Stimulated activated naive CD4-positive, alpha-beta T cell treated with Interleukin-2 at 50 U/mL for 16 hours (primary cell): ENCODE measurements around the gene TSPAN2.

Source experiments
- DNase-seq: peaks from one replicate; lab custom pipeline; 2025; lab: John Stamatoyannopoulos, UW

TSPAN2 gene

GRCh38 chr1:115113766-115114165 lies 24.5 kb upstream of the TSPAN2 start:
- DNase-seq = no peak

- DNase-seq = peak; percentile 30
These were observed 23.4 kb upstream of the TSPAN2 start for GRCh38 chr1:115112496-115113375.

GRCh38 chr1:115107516-115108260 lies 18.4 kb upstream of the TSPAN2 start:
- DNase-seq = no peak

- no peak for DNase-seq
These were observed 16.5 kb upstream of the TSPAN2 start for GRCh38 chr1:115105831-115106230.

- no peak for DNase-seq
These were observed 10.4 kb upstream of the TSPAN2 start for GRCh38 chr1:115099693-115100050.

GRCh38 chr1:115098979-115099692 lies 9.8 kb upstream of the TSPAN2 start:
- DNase-seq = peak; percentile 56

GRCh38 chr1:115092175-115092574 lies 2.9 kb upstream of the TSPAN2 start:
- DNase-seq = no peak

GRCh38 chr1:115091572-115091971 lies 2.3 kb upstream of the TSPAN2 start:
- no peak for DNase-seq

GRCh38 chr1:115090956-115091355 lies 1.7 kb upstream of the TSPAN2 start:
- no peak for DNase-seq

- DNase-seq = no peak
These were observed 1.2 kb upstream of the TSPAN2 start for GRCh38 chr1:115090540-115090939.

GRCh38 chr1:115090186-115090490 lies 835 bp upstream of the TSPAN2 start:
- no peak for DNase-seq

GRCh38 chr1:115088871-115089419 lies 358 bp downstream of the TSPAN2 start:
- no peak for DNase-seq

GRCh38 chr1:115088115-115088778 lies 1.1 kb downstream of the TSPAN2 start:
- DNase-seq = no peak

GRCh38 chr1:115086176-115086830 lies 3.0 kb downstream of the TSPAN2 start:
- no peak for DNase-seq

GRCh38 chr1:115084902-115085511 lies 4.3 kb downstream of the TSPAN2 start:
- DNase-seq = no peak

GRCh38 chr1:115082949-115083348 lies 6.4 kb downstream of the TSPAN2 start:
- DNase-seq = no peak

- DNase-seq = no peak
These were observed 10.6 kb downstream of the TSPAN2 start for GRCh38 chr1:115078708-115079107.

GRCh38 chr1:115077984-115078330 lies 11.3 kb downstream of the TSPAN2 start:
- DNase-seq = no peak

- DNase-seq = no peak
These were observed 11.9 kb downstream of the TSPAN2 start for GRCh38 chr1:115077286-115077983.

GRCh38 chr1:115076384-115076915 lies 12.9 kb downstream of the TSPAN2 start:
- no peak for DNase-seq
